HEK293 (cell line): ENCODE data around the gene KCTD19.

ENCODE experiments used
- CTCF ChIP-seq: fragments of 450-650 bp; formaldehyde crosslinking; IDR thresholded peaks from 2 replicates; pipeline ENCODE4 v1.5.1; 2016; ENCODE audit warnings: missing biosample characterization, missing genetic modification characterization
- GLIS1 ChIP-seq: fragments of 450-650 bp; formaldehyde crosslinking; IDR thresholded peaks from 2 replicates; pipeline ENCODE4 v1.5.1; 2016; ENCODE audit warnings: missing biosample characterization, missing genetic modification characterization
- PATZ1 ChIP-seq: fragments of 450-650 bp; formaldehyde crosslinking; IDR thresholded peaks from 2 replicates; pipeline ENCODE4 v1.5.1; 2016; ENCODE audit warnings: missing biosample characterization, missing genetic modification characterization
- PRDM10 ChIP-seq: fragments of 450-650 bp; formaldehyde crosslinking; IDR thresholded peaks from 2 replicates; pipeline ENCODE4 v1.5.1; 2016; ENCODE audit warnings: missing biosample characterization, missing genetic modification characterization
- PRDM4 ChIP-seq: fragments of 450-650 bp; formaldehyde crosslinking; IDR thresholded peaks from 2 replicates; pipeline ENCODE4 v1.5.1; 2017; ENCODE audit warnings: missing biosample characterization, missing genetic modification characterization
- REPIN1 ChIP-seq: fragments of 450-650 bp; formaldehyde crosslinking; IDR thresholded peaks from 2 replicates; pipeline ENCODE4 v1.5.1; 2017; ENCODE audit warnings: missing biosample characterization, missing genetic modification characterization, low read depth
- YY2 ChIP-seq: fragments of 450-650 bp; formaldehyde crosslinking; IDR thresholded peaks from 2 replicates; pipeline ENCODE4 v1.5.1; 2016; ENCODE audit warnings: missing biosample characterization, missing genetic modification characterization
- ZBTB17 ChIP-seq: fragments of 450-650 bp; formaldehyde crosslinking; IDR thresholded peaks from 2 replicates; pipeline ENCODE4 v1.5.1; 2016; ENCODE audit warnings: missing biosample characterization, missing genetic modification characterization
- ZBTB20 ChIP-seq: fragments of 450-650 bp; formaldehyde crosslinking; IDR thresholded peaks from 2 replicates; pipeline ENCODE4 v1.5.1; 2016; ENCODE audit warnings: missing biosample characterization, missing genetic modification characterization
- ZBTB26 ChIP-seq: fragments of 450-650 bp; formaldehyde crosslinking; optimal IDR thresholded peaks from 2 replicates; pipeline ENCODE3; 2016; ENCODE audit warnings: missing biosample characterization, mild to moderate bottlenecking, missing genetic modification characterization
- ZBTB6 ChIP-seq: fragments of 450-650 bp; formaldehyde crosslinking; IDR thresholded peaks from 2 replicates; pipeline ENCODE4 v1.5.1; 2017; ENCODE audit warnings: missing biosample characterization, missing genetic modification characterization
- ZBTB8A ChIP-seq: fragments of 450-650 bp; formaldehyde crosslinking; IDR thresholded peaks from 2 replicates; pipeline ENCODE4 v1.5.1; 2016; ENCODE audit warnings: missing biosample characterization, missing genetic modification characterization
- ZEB2 ChIP-seq: fragments of 450-650 bp; formaldehyde crosslinking; IDR thresholded peaks from 2 replicates; pipeline ENCODE4 v1.5.1; 2016; ENCODE audit warnings: missing biosample characterization, missing genetic modification characterization
- ZNF121 ChIP-seq: fragments of 450-650 bp; formaldehyde crosslinking; IDR thresholded peaks from 2 replicates; pipeline ENCODE4 v1.5.1; 2016; ENCODE audit warnings: missing biosample characterization, missing genetic modification characterization
- ZNF155 ChIP-seq: fragments of 450-650 bp; formaldehyde crosslinking; IDR thresholded peaks from 2 replicates; pipeline ENCODE4 v1.5.1; 2016; ENCODE audit warnings: missing biosample characterization, missing genetic modification characterization
- ZNF350 ChIP-seq: fragments of 450-650 bp; formaldehyde crosslinking; IDR thresholded peaks from 2 replicates; pipeline ENCODE4 v1.5.0; 2017; ENCODE audit warnings: missing biosample characterization, mild to moderate bottlenecking, missing genetic modification characterization
- ZNF366 ChIP-seq: fragments of 450-650 bp; formaldehyde crosslinking; conservative IDR thresholded peaks from 2 replicates; pipeline ENCODE4 v1.5.1; 2016; ENCODE audit warnings: missing biosample characterization, missing genetic modification characterization
- ZNF398 ChIP-seq: fragments of 450-650 bp; formaldehyde crosslinking; IDR thresholded peaks from 2 replicates; pipeline ENCODE4 v1.5.1; 2017; ENCODE audit warnings: missing biosample characterization, missing genetic modification characterization
- ZNF423 ChIP-seq: fragments of 450-650 bp; formaldehyde crosslinking; IDR thresholded peaks from 2 replicates; pipeline ENCODE4 v1.5.1; 2016; ENCODE audit warnings: missing biosample characterization, missing genetic modification characterization
- ZNF596 ChIP-seq: fragments of 450-650 bp; IDR thresholded peaks from 2 replicates; pipeline ENCODE4 v1.5.0; 2018; ENCODE audit warnings: missing biosample characterization, mild to moderate bottlenecking, missing genetic modification characterization, moderate library complexity
- ZNF610 ChIP-seq: fragments of 450-650 bp; formaldehyde crosslinking; IDR thresholded peaks from 2 replicates; pipeline ENCODE4 v1.5.1; 2016; ENCODE audit warnings: missing biosample characterization, missing genetic modification characterization, borderline replicate concordance
- ZNF624 ChIP-seq: fragments of 450-650 bp; formaldehyde crosslinking; IDR thresholded peaks from 2 replicates; pipeline ENCODE4 v1.5.1; 2017; ENCODE audit warnings: missing biosample characterization, missing genetic modification characterization
- ZNF701 ChIP-seq: fragments of 450-650 bp; formaldehyde crosslinking; IDR thresholded peaks from 2 replicates; pipeline ENCODE4 v1.5.1; 2016; ENCODE audit warnings: missing biosample characterization, missing genetic modification characterization
- ZSCAN23 ChIP-seq: fragments of 450-650 bp; formaldehyde crosslinking; IDR thresholded peaks from 2 replicates; pipeline ENCODE4 v1.5.1; 2016; ENCODE audit warnings: missing biosample characterization, missing genetic modification characterization

The KCTD19 gene

GRCh38 chr16:67247192-67248072 is 79.1 kb downstream of the KCTD19 start, which contains the start of gene FHOD1 (continued):
- TF ChIP-seq CTCF (tag by site-specific recombination) (no peak; the same call in 1 of the 2 replicates), ZNF596 (tag by site-specific recombination) (no peak), ZNF610 (tag by site-specific recombination) (0 out of 2 replicates have a peak, but pooled peaks have one; percentile 29), PRDM10 (peak; percentile 89), ZBTB6 (tag by site-specific recombination) (no peak), ZNF624 (tag by site-specific recombination) (no peak), PRDM4 (tag by site-specific recombination) (no peak), ZNF398 (no peak), YY2 (tag by site-specific recombination) (no peak; the same call in 1 of the 2 replicates), REPIN1 (no peak), ZBTB20 (tag by site-specific recombination) (peak; percentile 64), PATZ1 (tag by site-specific recombination) (peak; percentile 56; the same call in 1 of the 2 replicates), ZNF350 (tag by site-specific recombination) (no peak), ZEB2 (tag by site-specific recombination) (peak; percentile 92), ZNF701 (no peak), ZNF121 (tag by site-specific recombination) (no peak), ZBTB8A (tag by site-specific recombination) (peak; percentile 44; the same call in 1 of the 2 replicates), ZNF155 (tag by site-specific recombination) (no peak), GLIS1 (tag by site-specific recombination) (peak; percentile 78), ZNF366 (tag by site-specific recombination) (no peak), ZBTB26 (peak; percentile 92), ZSCAN23 (no peak), ZNF423 (peak; percentile 94), ZBTB17 (tag by site-specific recombination) (peak; percentile 58; the same call in 1 of the 2 replicates)
